Activated B cell treated with CpG ODN at 0.5 μM for 24 hours (primary cell): ENCODE data around the gene PRKAG2. TPM values are rescaled to one million over a fixed set of nuclear protein-coding genes. Genes with fewer than 3 reads are reported as not detected.

ENCODE experiments used
- ATAC-seq: fragments of 200-7000 bp; cut with Tn5 transposase; one replicate; pipeline ENCODE4 v1.10.0; 2021; ENCODE audit warnings: low read depth, mild to moderate bottlenecking, moderate library complexity
- CTCF ChIA-PET: fragments of 350-600 bp; sonication (Branson Sonifier 250); formaldehyde crosslinking; loops from one replicate; lab custom pipeline; 2021; ENCODE audit warnings: antibody characterized with exemption; lab: Charles Lee
- POLR2A ChIA-PET: fragments of 350-600 bp; sonication (Branson Sonifier 250); formaldehyde crosslinking; loops from one replicate; lab custom pipeline; 2021; ENCODE audit warnings: antibody characterized with exemption; lab: Charles Lee
- DNase-seq: peaks from one replicate; pipeline ENCODE4 v3.0.0; 2022
- H3K27ac Mint-ChIP-seq: one replicate; pipeline ENCODE4 v1.8.0; 2020; ENCODE audit warnings: mixed read lengths
- H3K27me3 Mint-ChIP-seq: one replicate; pipeline ENCODE4 v1.8.0; 2021; ENCODE audit warnings: mixed read lengths
- H3K36me3 Mint-ChIP-seq: one replicate; pipeline ENCODE4 v1.8.0; 2021; ENCODE audit warnings: low read depth, mixed read lengths
- H3K4me1 Mint-ChIP-seq: one replicate; pipeline ENCODE4 v1.8.0; 2021; ENCODE audit warnings: mixed read lengths
- H3K4me3 Mint-ChIP-seq: one replicate; pipeline ENCODE4 v1.8.0; 2020; ENCODE audit warnings: mild to moderate bottlenecking, mixed read lengths
- H3K9me3 Mint-ChIP-seq: one replicate; pipeline ENCODE4 v1.8.0; 2020; ENCODE audit warnings: mixed read lengths
- CTCF ChIP-seq: fragments of 200-600 bp; IDR thresholded peaks from one replicate; pipeline ENCODE4 v1.8.0; 2022; ENCODE audit warnings: antibody characterized with exemption, mild to moderate bottlenecking
- intact Hi-C: fragments of 100-400 bp; cut with micrococcal nuclease; formaldehyde crosslinking; loops from one replicate; pipeline ENCODE4 v1.15.1; 2024
- total RNA-seq: library from RNA; stranded (reverse); gene quantifications from 2 replicates; pipeline ENCODE4 v1.2.3, GENCODE V29; 2022

PRKAG2 gene
- total RNA-seq, 1 donor from 2014 or later = 19.7 TPM

GRCh38 chr7:151542606-151543130 is 334.2 kb downstream of the PRKAG2 start:
- Mint-ChIP-seq H3K4me1 (no peaks in the 10 kb centered on the region), H3K27me3 (peaks cover 29% of the 10 kb centered on the region), H3K27ac (peak overlapping the region; percentile 30), H3K4me3 (no peak overlapping the region), H3K9me3 (no peaks in the 10 kb centered on the region), H3K36me3 (no peaks in the 10 kb centered on the region)
- ATAC-seq (no peak), DNase-seq (no peak)
- intact Hi-C loops = no loop called here
- ChIA-PET POLR2A (no interaction called here), CTCF (no interaction called here)
- no peak for TF ChIP-seq CTCF

- TF ChIP-seq CTCF = no peak
- Mint-ChIP-seq H3K9me3 (peaks cover 1% of the 10 kb centered on the region), H3K27ac (no peak overlapping the region), H3K27me3 (peaks cover 32% of the 10 kb centered on the region), H3K4me3 (no peak overlapping the region), H3K4me1 (no peaks in the 10 kb centered on the region), H3K36me3 (no peaks in the 10 kb centered on the region)
- intact Hi-C loops = no loop called here
- DNase-seq (no peak), ATAC-seq (no peak)
- ChIA-PET POLR2A (no interaction called here), CTCF (no interaction called here)
Observed at GRCh38 chr7:151541709-151542499, 335.0 kb downstream of the PRKAG2 start.

- no peak for DNase-seq
- ATAC-seq = no peak
- Mint-ChIP-seq H3K36me3 (no peaks in the 10 kb centered on the region), H3K4me1 (no peaks in the 10 kb centered on the region), H3K27ac (no peak overlapping the region), H3K9me3 (peaks cover 3% of the 10 kb centered on the region), H3K4me3 (no peak overlapping the region), H3K27me3 (peaks cover 31% of the 10 kb centered on the region)
- intact Hi-C loops = no loop called here
- CTCF ChIA-PET = no interaction called here
- POLR2A ChIA-PET = no interaction called here
- TF ChIP-seq CTCF = no peak
Observed at GRCh38 chr7:151540146-151540545, 336.8 kb downstream of the PRKAG2 start.

- H3K27ac Mint-ChIP-seq = no peak overlapping the region
- CTCF ChIA-PET = interaction anchor here (0.6 to 1.1 kb wide), 2 partner anchors 221 to 312 kb away, joined by 3 read pairs; partner anchors contain the start of gene ABCF2
- no peak for TF ChIP-seq CTCF
- no peak overlapping the region for H3K4me3 Mint-ChIP-seq
- H3K9me3 Mint-ChIP-seq = peaks cover 3% of the 10 kb centered on the region
- peak; percentile 64 for ATAC-seq
- H3K4me1 Mint-ChIP-seq = no peaks in the 10 kb centered on the region
- H3K36me3 Mint-ChIP-seq = no peaks in the 10 kb centered on the region
- DNase-seq = no peak
- POLR2A ChIA-PET = no interaction called here
- peaks cover 28% of the 10 kb centered on the region for H3K27me3 Mint-ChIP-seq
- intact Hi-C loops = no loop called here
Observed at GRCh38 chr7:151539088-151539671, 337.7 kb downstream of the PRKAG2 start.
